OCI-LY3 (cell line): ENCODE results near the gene PDHX.

Source experiments
- CTCF ChIP-seq: fragments of 200-600, 300-600 bp; sonication (generic); IDR thresholded peaks from 2 replicates; pipeline ENCODE4 v1.5.1; 2014; ENCODE audit warnings: antibody characterized with exemption, low read length, low read depth
- EZH2phosphoT487 ChIP-seq: fragments of 200-600 bp; shearing (Covaris generic); IDR thresholded peaks from 2 replicates; pipeline ENCODE4 v1.6.1; 2018; ENCODE audit warnings: antibody characterized with exemption, mixed run types, low read depth

GRCh38 chr11:34936945-34937629 lies 20.7 kb downstream of the PDHX start:
- TF ChIP-seq CTCF (no peak), EZH2phosphoT487 (no peak)
